Epithelial cell of proximal tubule (primary cell): ENCODE data around the gene RIN3. TPM values are rescaled to one million over a fixed set of nuclear protein-coding genes. Genes with fewer than 3 reads are reported as not detected.

Experiments
- DNase-seq: peaks from one replicate; pipeline ENCODE4 v3.0.0-alpha.2; 2011; ENCODE audit warnings: low read depth
- H3K4me3 ChIP-seq: 2 replicates; pipeline ENCODE4 v1.5.1; 2011; ENCODE audit warnings: low read depth, mild to moderate bottlenecking, low read length
- CTCF ChIP-seq: conservative IDR thresholded peaks from 2 replicates; pipeline ENCODE4 v1.5.1; 2012; ENCODE audit warnings: low read depth, mild to moderate bottlenecking, low read length
- total RNA-seq: library from RNA; depleted of rRNA; stranded (reverse); fragments of >200 nt; gene quantifications from 2 replicates; pipeline ENCODE4 v1.2.3, GENCODE V29; 2015

The RIN3 gene
- total RNA-seq, 1 donor from 2014 or later: 7.4 TPM

- TF ChIP-seq CTCF: no peak
- H3K4me3 ChIP-seq: no peak overlapping the region
- no peak for DNase-seq
Measured at GRCh38 chr14:92626041-92626440, 112.5 kb downstream of the RIN3 start.

DNA sequence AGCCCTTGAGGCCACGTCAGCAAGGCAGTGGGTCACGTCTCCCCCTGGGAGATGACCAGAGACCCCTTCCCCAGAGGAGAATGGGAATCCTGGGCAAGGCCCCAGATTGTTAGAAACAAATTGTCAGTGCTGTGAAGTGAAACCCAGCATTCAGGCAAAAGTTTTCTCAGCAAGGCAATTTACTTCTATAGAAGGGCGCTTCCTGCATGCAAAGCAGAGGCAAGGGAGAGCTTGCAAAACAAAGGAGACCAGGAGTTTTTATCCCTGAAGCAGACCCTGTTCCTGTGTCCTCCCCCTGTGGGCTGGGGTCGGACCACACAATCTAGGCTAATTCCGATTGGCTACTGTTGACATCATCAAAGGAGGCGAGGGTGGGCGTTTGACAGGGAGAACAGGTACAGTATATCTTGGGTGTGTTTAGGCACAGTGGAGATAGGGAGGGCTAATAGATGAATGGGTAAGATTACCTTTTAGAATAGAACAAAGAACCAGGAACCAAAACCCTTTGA, 114.2 kb downstream of the RIN3 start:
- no peak overlapping the region for H3K4me3 ChIP-seq
- no peak for TF ChIP-seq CTCF
- DNase-seq: no peak

DNA sequence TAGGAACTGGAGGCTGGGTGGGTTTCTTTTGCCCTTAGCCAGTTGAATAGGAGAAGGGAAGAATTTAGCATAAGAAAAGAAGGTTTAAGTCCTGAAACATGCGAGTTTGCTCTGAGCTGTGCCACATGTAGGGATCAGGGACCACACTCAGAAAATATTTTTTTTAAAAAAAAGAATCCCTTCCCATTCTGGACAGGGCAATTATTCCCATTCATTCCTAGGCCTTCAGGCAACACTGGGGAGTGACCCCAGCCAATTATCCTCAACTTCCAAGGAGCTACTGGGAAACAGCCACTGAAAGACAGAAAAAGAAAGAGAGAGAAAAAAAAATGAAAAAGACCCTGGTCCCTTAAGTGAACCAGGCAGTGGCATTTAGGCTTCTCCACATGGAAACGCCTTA, 115.1 kb downstream of the RIN3 start:
- no peak for TF ChIP-seq CTCF

DNA sequence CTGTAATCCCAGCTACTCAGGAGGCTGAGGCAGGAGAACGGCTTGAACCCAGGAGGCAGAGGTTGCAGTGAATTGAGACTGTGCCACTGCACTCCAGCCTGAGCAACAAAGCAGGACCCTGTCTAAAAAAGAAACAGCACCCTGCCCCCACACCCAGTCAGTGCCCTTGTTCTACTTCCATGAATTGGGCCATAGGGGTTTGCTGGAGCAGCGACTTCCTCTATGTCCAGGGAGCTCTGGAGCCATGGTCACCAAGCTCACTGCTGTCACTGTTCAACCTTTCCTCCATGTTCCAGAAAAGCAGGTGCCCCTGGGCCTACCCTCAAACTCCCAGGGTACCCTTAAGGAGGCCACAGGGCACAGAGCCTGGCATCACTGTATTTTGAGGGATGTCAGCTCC, 116.8 kb downstream of the RIN3 start:
- no peak for DNase-seq
- H3K4me3 ChIP-seq: no peak overlapping the region
- no peak for TF ChIP-seq CTCF

More for the DNA sequence above, 115.1 kb downstream of the RIN3 start:
- no peak overlapping the region for H3K4me3 ChIP-seq
- no peak for DNase-seq

- no peak overlapping the region for H3K4me3 ChIP-seq
- TF ChIP-seq CTCF: no peak
Measured at GRCh38 chr14:92631098-92631497, 117.5 kb downstream of the RIN3 start.

GRCh38 chr14:92632546-92633273, 119.1 kb downstream of the RIN3 start:
- H3K4me3 ChIP-seq: no peak overlapping the region
- DNase-seq: no peak
- TF ChIP-seq CTCF: no peak

More at GRCh38 chr14:92631098-92631497, 117.5 kb downstream of the RIN3 start:
- DNase-seq: no peak

- no peak for DNase-seq
- H3K4me3 ChIP-seq: no peak overlapping the region
- TF ChIP-seq CTCF: no peak
Measured at GRCh38 chr14:92633274-92633616, 119.7 kb downstream of the RIN3 start.
